ENCODE results near the gene EDA.

Gene EDA

GRCh38 chrX:70066646-70067045, 450.7 kb downstream of the EDA start:
- Mint-ChIP-seq H3K4me1 (ENCODE audit: low read depth) (no peaks in the 10 kb centered on the region), H3K27ac (no peak overlapping the region), H3K9me3 (no peaks in the 10 kb centered on the region), H3K36me3 (ENCODE audit: low read depth) (no peaks in the 10 kb centered on the region), H3K4me3 (no peak overlapping the region), H3K27me3 (peaks cover 51% of the 10 kb centered on the region)
- DNase-seq, result no peak

GRCh38 chrX:70079297-70079696, 463.4 kb downstream of the EDA start:
- no peaks in the 10 kb centered on the region for H3K4me1 Mint-ChIP-seq (ENCODE audit: low read depth)
- no peaks in the 10 kb centered on the region for H3K36me3 Mint-ChIP-seq (ENCODE audit: low read depth)
- no peak overlapping the region for H3K27ac Mint-ChIP-seq
- H3K27me3 Mint-ChIP-seq, result peaks cover 33% of the 10 kb centered on the region
- no peak overlapping the region for H3K4me3 Mint-ChIP-seq
- H3K9me3 Mint-ChIP-seq, result no peaks in the 10 kb centered on the region
- no peak for DNase-seq

GRCh38 chrX:70079870-70080269, 464.0 kb downstream of the EDA start:
- Mint-ChIP-seq H3K4me1 (ENCODE audit: low read depth) (no peaks in the 10 kb centered on the region), H3K36me3 (ENCODE audit: low read depth) (no peaks in the 10 kb centered on the region), H3K27ac (no peak overlapping the region), H3K27me3 (peaks cover 34% of the 10 kb centered on the region), H3K4me3 (no peak overlapping the region), H3K9me3 (no peaks in the 10 kb centered on the region)
- no peak for DNase-seq

GRCh38 chrX:70082723-70083122, 466.8 kb downstream of the EDA start:
- Mint-ChIP-seq H3K4me3 (no peak overlapping the region), H3K4me1 (ENCODE audit: low read depth) (no peaks in the 10 kb centered on the region), H3K27me3 (peaks cover 37% of the 10 kb centered on the region), H3K9me3 (no peaks in the 10 kb centered on the region), H3K27ac (no peak overlapping the region), H3K36me3 (ENCODE audit: low read depth) (no peaks in the 10 kb centered on the region)
- no peak for DNase-seq

GRCh38 chrX:70084592-70085240, 468.8 kb downstream of the EDA start:
- Mint-ChIP-seq H3K4me1 (ENCODE audit: low read depth) (no peaks in the 10 kb centered on the region), H3K27me3 (peaks cover 26% of the 10 kb centered on the region), H3K36me3 (ENCODE audit: low read depth) (no peaks in the 10 kb centered on the region), H3K9me3 (no peaks in the 10 kb centered on the region), H3K27ac (no peak overlapping the region), H3K4me3 (no peak overlapping the region)
- DNase-seq, result no peak

- Mint-ChIP-seq H3K27me3 (peaks cover 30% of the 10 kb centered on the region), H3K9me3 (no peaks in the 10 kb centered on the region), H3K27ac (no peak overlapping the region), H3K4me3 (no peak overlapping the region), H3K36me3 (ENCODE audit: low read depth) (no peaks in the 10 kb centered on the region), H3K4me1 (ENCODE audit: low read depth) (no peaks in the 10 kb centered on the region)
- no peak for DNase-seq
These were observed 472.1 kb downstream of the EDA start for GRCh38 chrX:70087857-70088630.

- Mint-ChIP-seq H3K4me1 (ENCODE audit: low read depth) (no peaks in the 10 kb centered on the region), H3K27ac (no peak overlapping the region), H3K36me3 (ENCODE audit: low read depth) (no peaks in the 10 kb centered on the region), H3K4me3 (no peak overlapping the region), H3K27me3 (peaks cover 33% of the 10 kb centered on the region), H3K9me3 (no peaks in the 10 kb centered on the region)
- no peak for DNase-seq
These were observed 472.8 kb downstream of the EDA start for GRCh38 chrX:70088751-70089150.

All from activated T-cell treated with anti-CD3 and anti-CD28 coated beads, Interleukin-2, amount 50 U/mL, for 24 hours (primary cell).